ENCODE results near the gene PLXND1. TPM values are rescaled to one million over a fixed set of nuclear protein-coding genes. Genes with fewer than 3 reads are reported as not detected.
"Not testable (repeated sequence)": the region's sequence is repeated elsewhere in the genome, so short reads cannot be mapped to it uniquely, and the experiment has no call there.

Gene PLXND1
- total RNA-seq, 1 donor = 38.7 TPM

- Histone ChIP-seq H3K4me1 (ENCODE audit: insufficient read depth, low read length) (peaks cover 40% of the 10 kb centered on the region), H3K9me3 (ENCODE audit: low read depth, low read length) (no peaks in the 10 kb centered on the region), H3K27me3 (ENCODE audit: insufficient read depth, low read length) (no peaks in the 10 kb centered on the region), H3K4me3 (ENCODE audit: low read length) (no peak overlapping the region)
Observed at GRCh38 chr3:129526121-129526900, 80.2 kb downstream of the PLXND1 start.

GRCh38 chr3:129525341-129525968 is 81.0 kb downstream of the PLXND1 start:
- H3K9me3 ChIP-seq (ENCODE audit: low read depth, low read length) = no peaks in the 10 kb centered on the region
- no peak overlapping the region for H3K4me3 ChIP-seq (ENCODE audit: low read length)
- H3K27me3 ChIP-seq (ENCODE audit: insufficient read depth, low read length) = no peaks in the 10 kb centered on the region
- H3K4me1 ChIP-seq (ENCODE audit: insufficient read depth, low read length) = peaks cover 40% of the 10 kb centered on the region

GRCh38 chr3:129524081-129524480 is 82.4 kb downstream of the PLXND1 start:
- Histone ChIP-seq H3K4me3 (ENCODE audit: low read length) (no peak overlapping the region), H3K4me1 (ENCODE audit: insufficient read depth, low read length) (peaks cover 40% of the 10 kb centered on the region), H3K27me3 (ENCODE audit: insufficient read depth, low read length) (no peaks in the 10 kb centered on the region), H3K9me3 (ENCODE audit: low read depth, low read length) (no peaks in the 10 kb centered on the region)

GRCh38 chr3:129522953-129523352 is 83.5 kb downstream of the PLXND1 start:
- H3K27me3 ChIP-seq (ENCODE audit: insufficient read depth, low read length) = no peaks in the 10 kb centered on the region
- no peaks in the 10 kb centered on the region for H3K9me3 ChIP-seq (ENCODE audit: low read depth, low read length)
- H3K4me3 ChIP-seq (ENCODE audit: low read length) = no peak overlapping the region
- peaks cover 40% of the 10 kb centered on the region for H3K4me1 ChIP-seq (ENCODE audit: insufficient read depth, low read length)

GRCh38 chr3:129521611-129522010 is 84.9 kb downstream of the PLXND1 start:
- H3K4me1 ChIP-seq (ENCODE audit: insufficient read depth, low read length) = peaks cover 32% of the 10 kb centered on the region
- no peaks in the 10 kb centered on the region for H3K27me3 ChIP-seq (ENCODE audit: insufficient read depth, low read length)
- H3K9me3 ChIP-seq (ENCODE audit: low read depth, low read length) = no peaks in the 10 kb centered on the region
- H3K4me3 ChIP-seq (ENCODE audit: low read length) = no peak overlapping the region

- Histone ChIP-seq H3K27me3 (ENCODE audit: insufficient read depth, low read length) (no peaks in the 10 kb centered on the region), H3K4me3 (ENCODE audit: low read length) (no peak overlapping the region), H3K9me3 (ENCODE audit: low read depth, low read length) (no peaks in the 10 kb centered on the region), H3K4me1 (ENCODE audit: insufficient read depth, low read length) (peaks cover 26% of the 10 kb centered on the region)
Observed at GRCh38 chr3:129520960-129521359, 85.5 kb downstream of the PLXND1 start.

GRCh38 chr3:129519896-129520715 is 86.4 kb downstream of the PLXND1 start:
- Histone ChIP-seq H3K9me3 (ENCODE audit: low read depth, low read length) (no peaks in the 10 kb centered on the region), H3K4me1 (ENCODE audit: insufficient read depth, low read length) (peaks cover 17% of the 10 kb centered on the region), H3K4me3 (ENCODE audit: low read length) (no peak overlapping the region), H3K27me3 (ENCODE audit: insufficient read depth, low read length) (no peaks in the 10 kb centered on the region)

GRCh38 chr3:129519449-129519848 is 87.0 kb downstream of the PLXND1 start:
- peaks cover 14% of the 10 kb centered on the region for H3K4me1 ChIP-seq (ENCODE audit: insufficient read depth, low read length)

GRCh38 chr3:129518581-129518980 is 87.9 kb downstream of the PLXND1 start:
- Histone ChIP-seq H3K9me3 (ENCODE audit: low read depth, low read length) (no peaks in the 10 kb centered on the region), H3K4me3 (ENCODE audit: low read length) (no peak overlapping the region), H3K4me1 (ENCODE audit: insufficient read depth, low read length) (peaks cover 5% of the 10 kb centered on the region), H3K27me3 (ENCODE audit: insufficient read depth, low read length) (no peaks in the 10 kb centered on the region)

More at GRCh38 chr3:129519449-129519848, 87.0 kb downstream of the PLXND1 start:
- no peaks in the 10 kb centered on the region for H3K27me3 ChIP-seq (ENCODE audit: insufficient read depth, low read length)
- H3K9me3 ChIP-seq (ENCODE audit: low read depth, low read length) = no peaks in the 10 kb centered on the region
- H3K4me3 ChIP-seq (ENCODE audit: low read length) = no peak overlapping the region

GRCh38 chr3:129518038-129518561 is 88.4 kb downstream of the PLXND1 start:
- Histone ChIP-seq H3K27me3 (ENCODE audit: insufficient read depth, low read length) (no peaks in the 10 kb centered on the region), H3K4me3 (ENCODE audit: low read length) (no peak overlapping the region), H3K4me1 (ENCODE audit: insufficient read depth, low read length) (peaks cover under 1% of the 10 kb centered on the region), H3K9me3 (ENCODE audit: low read depth, low read length) (no peaks in the 10 kb centered on the region)

GRCh38 chr3:129517516-129517915 is 89.0 kb downstream of the PLXND1 start:
- Histone ChIP-seq H3K4me1 (ENCODE audit: insufficient read depth, low read length) (no peaks in the 10 kb centered on the region), H3K9me3 (ENCODE audit: low read depth, low read length) (no peaks in the 10 kb centered on the region), H3K4me3 (ENCODE audit: low read length) (no peak overlapping the region), H3K27me3 (ENCODE audit: insufficient read depth, low read length) (no peaks in the 10 kb centered on the region)

GRCh38 chr3:129515821-129516432 is 90.5 kb downstream of the PLXND1 start:
- not testable (repeated sequence) for H3K27me3 ChIP-seq (ENCODE audit: insufficient read depth, low read length); H3K4me1 ChIP-seq (ENCODE audit: insufficient read depth, low read length); H3K9me3 ChIP-seq (ENCODE audit: low read depth, low read length); H3K4me3 ChIP-seq (ENCODE audit: low read length)

GRCh38 chr3:129515108-129515820 is 91.2 kb downstream of the PLXND1 start:
- H3K4me3 ChIP-seq (ENCODE audit: low read length); H3K9me3 ChIP-seq (ENCODE audit: low read depth, low read length); H3K4me1 ChIP-seq (ENCODE audit: insufficient read depth, low read length); H3K27me3 ChIP-seq (ENCODE audit: insufficient read depth, low read length): not testable (repeated sequence)

GRCh38 chr3:129514563-129514962 is 91.9 kb downstream of the PLXND1 start:
- Histone ChIP-seq H3K9me3 (ENCODE audit: low read depth, low read length) (no peaks in the 10 kb centered on the region), H3K4me3 (ENCODE audit: low read length) (no peak overlapping the region), H3K4me1 (ENCODE audit: insufficient read depth, low read length) (no peaks in the 10 kb centered on the region), H3K27me3 (ENCODE audit: insufficient read depth, low read length) (no peaks in the 10 kb centered on the region)

All from mononuclear cell (primary cell).